H9 (cell line): ENCODE measurements around the gene SMARCD3. TPM values are rescaled to one million over a fixed set of nuclear protein-coding genes. Genes with fewer than 3 reads are reported as not detected.

Experiments used
- DNase-seq: peaks from one replicate; pipeline ENCODE4 v3.0.0-alpha.2; 2017
- H2AFZ ChIP-seq: one replicate; pipeline ENCODE4 v1.6.1; 2013; ENCODE audit warnings: mild to moderate bottlenecking, low read length, control low read depth, moderate library complexity
- H2AK5ac ChIP-seq: 2 replicates; pipeline ENCODE4 v1.6.1; 2013; ENCODE audit warnings: low read length, control low read depth, mixed read lengths; ENCODE audit not compliant: insufficient read length
- H2BK120ac ChIP-seq: one replicate; pipeline ENCODE4 v1.6.1; 2013; ENCODE audit warnings: low read depth, mild to moderate bottlenecking, low read length, control low read depth, inconsistent platforms; ENCODE audit not compliant: poor library complexity, severe bottlenecking
- H2BK12ac ChIP-seq: 2 replicates; pipeline ENCODE4 v1.6.1; 2013; ENCODE audit warnings: low read length, control low read depth, mixed read lengths, low read depth; ENCODE audit not compliant: insufficient read length
- H2BK15ac ChIP-seq: 2 replicates; pipeline ENCODE4 v1.6.1; 2013; ENCODE audit warnings: low read depth, low read length, control low read depth
- H2BK20ac ChIP-seq: one replicate; pipeline ENCODE4 v1.6.1; 2013; ENCODE audit warnings: low read depth, mild to moderate bottlenecking, low read length, control low read depth, inconsistent platforms; ENCODE audit not compliant: poor library complexity, severe bottlenecking
- H2BK5ac ChIP-seq: 2 replicates; pipeline ENCODE4 v1.6.1; 2013; ENCODE audit warnings: low read length, control low read depth, mixed read lengths; ENCODE audit not compliant: insufficient read length
- H3K14ac ChIP-seq: 2 replicates; pipeline ENCODE4 v1.6.1; 2013; ENCODE audit warnings: low read length, control low read depth; ENCODE audit not compliant: insufficient read depth
- H3K18ac ChIP-seq: 2 replicates; pipeline ENCODE4 v1.6.1; 2013; ENCODE audit warnings: low read depth, mild to moderate bottlenecking, mixed read lengths, low read length, control low read depth; ENCODE audit not compliant: insufficient read length
- H3K23ac ChIP-seq: 2 replicates; pipeline ENCODE4 v1.6.1; 2013; ENCODE audit warnings: low read length, control low read depth, mixed read lengths, low read depth; ENCODE audit not compliant: insufficient read length
- H3K23me2 ChIP-seq: 2 replicates; pipeline ENCODE4 v1.6.1; 2013; ENCODE audit warnings: low read depth, mild to moderate bottlenecking, mixed read lengths, low read length, control low read depth; ENCODE audit not compliant: insufficient read length, poor library complexity, severe bottlenecking
- H3K27ac ChIP-seq: 2 replicates; pipeline ENCODE4 v1.5.1; 2013; ENCODE audit warnings: low read length, control low read depth, mixed read lengths, low read depth; ENCODE audit not compliant: insufficient read length
- H3K27me3 ChIP-seq: 2 replicates; pipeline ENCODE4 v1.6.1; 2013; ENCODE audit warnings: low read length, control low read depth, inconsistent platforms; ENCODE audit not compliant: insufficient read depth
- H3K4ac ChIP-seq: 2 replicates; pipeline ENCODE4 v1.6.1; 2013; ENCODE audit warnings: low read depth, mild to moderate bottlenecking, control low read depth, inconsistent platforms, low read length, moderate library complexity
- H3K4me1 ChIP-seq: 2 replicates; pipeline ENCODE4 v1.6.1; 2013; ENCODE audit warnings: low read length, control low read depth, inconsistent platforms; ENCODE audit not compliant: insufficient read depth
- H3K4me2 ChIP-seq: 2 replicates; pipeline ENCODE4 v1.6.1; 2013; ENCODE audit warnings: low read length, control low read depth, mixed read lengths; ENCODE audit not compliant: insufficient read length, insufficient read depth
- H3K56ac ChIP-seq: 2 replicates; pipeline ENCODE4 v1.6.1; 2013; ENCODE audit warnings: low read depth, mild to moderate bottlenecking, mixed read lengths, low read length, control low read depth; ENCODE audit not compliant: insufficient read length
- H3K79me1 ChIP-seq: 2 replicates; pipeline ENCODE4 v1.6.1; 2013; ENCODE audit warnings: low read depth, mild to moderate bottlenecking, moderate library complexity, low read length, control low read depth, inconsistent platforms; ENCODE audit not compliant: insufficient read depth, poor library complexity, severe bottlenecking
- H3K79me2 ChIP-seq: 2 replicates; pipeline ENCODE4 v1.6.1; 2013; ENCODE audit warnings: low read length, control low read depth, inconsistent platforms; ENCODE audit not compliant: insufficient read depth
- H3K9ac ChIP-seq: 2 replicates; pipeline ENCODE4 v1.6.1; 2013; ENCODE audit warnings: low read length, control low read depth, mixed read lengths; ENCODE audit not compliant: insufficient read length; ENCODE audit errors: extremely low read depth
- H3K9me3 ChIP-seq: one replicate; pipeline ENCODE4 v1.6.1; 2013; ENCODE audit warnings: low read depth, low read length, inconsistent platforms; ENCODE audit not compliant: control insufficient read depth
- H3T11ph ChIP-seq: one replicate; pipeline ENCODE4 v1.6.1; 2013; ENCODE audit warnings: mild to moderate bottlenecking, low read length, control low read depth, inconsistent platforms
- H4K20me1 ChIP-seq: one replicate; pipeline ENCODE4 v1.6.1; 2013; ENCODE audit not compliant: control insufficient read depth, insufficient read length, insufficient read depth
- H4K5ac ChIP-seq: 2 replicates; pipeline ENCODE4 v1.6.1; 2013; ENCODE audit warnings: low read depth, mild to moderate bottlenecking, mixed read lengths, low read length, control low read depth; ENCODE audit not compliant: insufficient read length
- H4K8ac ChIP-seq: replicated peaks from 2 replicates; pipeline ENCODE4 v1.6.1; 2013; ENCODE audit warnings: low read length, control low read depth, mixed read lengths, low read depth; ENCODE audit not compliant: insufficient read length
- H4K91ac ChIP-seq: 2 replicates; pipeline ENCODE4 v1.6.1; 2013; ENCODE audit warnings: low read depth, mild to moderate bottlenecking, moderate library complexity, mixed read lengths, low read length, control low read depth; ENCODE audit not compliant: insufficient read length
- H3K27ac Mint-ChIP-seq, 3 experiments: 2 replicates in 2 of 3; 3 replicates in 1 of 3; pipeline ENCODE4 v1.8.0; 2020 to 2021; ENCODE audit warnings: mixed read lengths in 3 of 3, mild to moderate bottlenecking in 1 of 3, moderate library complexity in 1 of 3
- H3K27me3 Mint-ChIP-seq: 2 replicates; pipeline ENCODE4 v1.8.0; 2021; ENCODE audit warnings: low read depth, mild to moderate bottlenecking, moderate library complexity, mixed read lengths
- H3K36me3 Mint-ChIP-seq, 3 experiments: 2 replicates in 2 of 3; 3 replicates in 1 of 3; pipeline ENCODE4 v1.8.0; 2020 to 2021; ENCODE audit warnings: low read depth in 3 of 3, mixed read lengths in 3 of 3; ENCODE audit not compliant: insufficient read depth in 1 of 3
- H3K4me1 Mint-ChIP-seq, 2 experiments: 2 replicates each; pipeline ENCODE4 v1.8.0; 2020; ENCODE audit warnings: mixed read lengths in 2 of 2
- H3K4me3 Mint-ChIP-seq, 2 experiments: 2 replicates in 1 of 2; 3 replicates in 1 of 2; pipeline ENCODE4 v1.8.0; 2020 to 2021; ENCODE audit warnings: mild to moderate bottlenecking in 2 of 2, mixed read lengths in 2 of 2, moderate library complexity in 1 of 2
- H3K9me3 Mint-ChIP-seq, 2 experiments: 2 replicates in 1 of 2; 3 replicates in 1 of 2; pipeline ENCODE4 v1.8.0; 2020; ENCODE audit warnings: mild to moderate bottlenecking in 2 of 2, mixed read lengths in 2 of 2, moderate library complexity in 1 of 2
- CTCF ChIP-seq: fragments of 200-600 bp; sonication (generic); conservative IDR thresholded peaks from 3 replicates; pipeline ENCODE4 v1.8.0; 2021; ENCODE audit warnings: antibody characterized with exemption, mild to moderate bottlenecking
- WGBS: extraction: QIAGEN DNeasy Blood & Tissue Kit; methylation state at CpG from one replicate; pipeline ENCODE4 v1.1.7; 2013; ENCODE audit warnings: missing lambda C conversion rate, low lambda C conversion rate, mixed read lengths; ENCODE audit not compliant: insufficient read length; ENCODE audit errors: extremely low coverage; 5-methylcytosine and 5-hydroxymethylcytosine counted together
- total RNA-seq: library from RNA; stranded (reverse); gene quantifications from 2 replicates; pipeline ENCODE4 v1.2.1, GENCODE V29; 2021

The SMARCD3 gene
- total RNA-seq, 1 experiment from 2014 or later = 5.0 TPM

GRCh38 chr7:151292850-151293249 lies 44.4 kb upstream of the SMARCD3 start:
- H3K27ac Mint-ChIP-seq = no peak overlapping the region

More at GRCh38 chr7:151292850-151293249, 44.4 kb upstream of the SMARCD3 start:
- no peak overlapping the region for H3K56ac ChIP-seq
- Mint-ChIP-seq H3K4me3 (no peak overlapping the region), H3K4me1 (no peaks in the 10 kb centered on the region), H3K27me3 (peaks cover 44% of the 10 kb centered on the region), H3K36me3 (no peaks in the 10 kb centered on the region; a peak in 1 of 7 replicates), H3K9me3 (peaks cover 3 to 9% of the 10 kb centered on the region in 2 experiments; a peak in 3 of 5 replicates)
- H3K18ac ChIP-seq = no peak overlapping the region
- no peak overlapping the region for H2BK5ac ChIP-seq
- H3K4me2 ChIP-seq = no peak overlapping the region
- H2BK12ac ChIP-seq = no peak overlapping the region
- peaks cover 2% of the 10 kb centered on the region; the same call in 1 of the 2 replicates for H3K27me3 ChIP-seq
- no peak for DNase-seq
- no peak overlapping the region for H2BK20ac ChIP-seq
- H3K4ac ChIP-seq = no peak overlapping the region
- H3K14ac ChIP-seq = no peak overlapping the region
- H2BK15ac ChIP-seq = no peak overlapping the region
- TF ChIP-seq CTCF = no peak
- no peak overlapping the region for H3K27ac ChIP-seq
- no peak overlapping the region for H2BK120ac ChIP-seq
- no peak overlapping the region for H2AFZ ChIP-seq
- no peaks in the 10 kb centered on the region for H3K23me2 ChIP-seq
- H3K23ac ChIP-seq = no peak overlapping the region
- no peak overlapping the region for H4K91ac ChIP-seq
- H3T11ph ChIP-seq = no peak overlapping the region
- no CpG with 5 or more reads among the region's 3 CpGs for WGBS
- H3K79me1 ChIP-seq = no peaks in the 10 kb centered on the region
- no peak overlapping the region for H4K8ac ChIP-seq
- no peak overlapping the region for H2AK5ac ChIP-seq
- H4K20me1 ChIP-seq = no peaks in the 10 kb centered on the region
- H4K5ac ChIP-seq = no peak overlapping the region
- H3K4me1 ChIP-seq = no peaks in the 10 kb centered on the region
- no peaks in the 10 kb centered on the region for H3K79me2 ChIP-seq
- no peaks in the 10 kb centered on the region for H3K9me3 ChIP-seq
- no peak overlapping the region for H3K9ac ChIP-seq
